Liver (tissue), 3 donors: ENCODE results near the gene FSD1L.

Source experiments
- EGR1 ChIP-seq, 2 donors: IDR thresholded peaks; 2 replicates each; pipeline ENCODE4 v1.6.1; 2016 to 2018; ENCODE audit warnings: antibody characterized with exemption in 2 of 2, low read depth in 2 of 2
- FOXA1 ChIP-seq: IDR thresholded peaks from 2 replicates; pipeline ENCODE4 v1.6.1; 2016; ENCODE audit warnings: antibody characterized with exemption
- GABPA ChIP-seq, 2 donors: IDR thresholded peaks in 1 of 2; conservative IDR thresholded peaks in 1 of 2; 2 replicates each; pipeline ENCODE4 v1.6.1; 2016; ENCODE audit warnings: antibody characterized with exemption in 2 of 2, mild to moderate bottlenecking in 1 of 2, moderate library complexity in 1 of 2
- JUND ChIP-seq, 2 donors: IDR thresholded peaks; 2 replicates each; pipeline ENCODE4 v1.6.1; 2016; ENCODE audit warnings: antibody characterized with exemption in 2 of 2
- RAD21 ChIP-seq, 2 donors: IDR thresholded peaks; 2 replicates each; pipeline ENCODE4 v1.6.1; 2016; ENCODE audit warnings: antibody characterized with exemption in 2 of 2, mild to moderate bottlenecking in 2 of 2
- SP1 ChIP-seq: IDR thresholded peaks from 2 replicates; pipeline ENCODE4 v1.6.1; 2018; ENCODE audit warnings: antibody characterized with exemption, mild to moderate bottlenecking
- TAF1 ChIP-seq: conservative IDR thresholded peaks from 2 replicates; pipeline ENCODE4 v1.6.1; 2016; ENCODE audit warnings: antibody characterized with exemption, mild to moderate bottlenecking
- TF ChIP-seq, protein P1 (sequence below): fragments of 150-350 bp; IDR thresholded peaks from 2 replicates; pipeline ENCODE4 v1.5.1; 2017; ENCODE audit warnings: improper control_type of control experiment, low read depth, low read length; ENCODE audit not compliant: missing input control
- TF ChIP-seq, protein P2 (sequence below): IDR thresholded peaks from 2 replicates; pipeline ENCODE4 v1.6.1; 2016; ENCODE audit warnings: antibody characterized with exemption, mild to moderate bottlenecking
- TF ChIP-seq, protein P3 (sequence below): IDR thresholded peaks from 2 replicates; pipeline ENCODE4 v1.6.1; 2016; ENCODE audit warnings: antibody characterized with exemption
- donor health status: healthy.
- donor health status: healthy.

DNA sequence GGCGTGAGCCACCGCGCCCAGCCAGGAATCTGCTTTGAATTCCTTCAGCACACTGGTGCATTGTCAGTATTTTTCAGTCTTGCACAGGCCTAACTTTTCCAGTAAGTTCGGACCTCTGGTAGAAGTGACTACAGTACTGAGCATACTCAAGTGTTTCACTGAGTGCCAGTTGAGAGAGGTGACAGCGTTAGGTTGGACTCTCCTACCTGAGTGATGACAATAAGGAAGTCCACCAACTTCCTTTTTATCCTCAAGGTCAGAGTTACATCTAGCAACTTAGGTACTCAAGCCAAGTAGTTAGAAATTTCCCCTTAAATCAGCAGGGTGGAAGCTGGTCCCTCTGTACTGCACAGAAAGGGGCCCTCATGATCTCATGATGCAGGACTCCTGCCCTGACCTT is 26.0 kb upstream of the FSD1L start:
- TF ChIP-seq FOXA1 = no peak
- TF ChIP-seq, protein P1, sequence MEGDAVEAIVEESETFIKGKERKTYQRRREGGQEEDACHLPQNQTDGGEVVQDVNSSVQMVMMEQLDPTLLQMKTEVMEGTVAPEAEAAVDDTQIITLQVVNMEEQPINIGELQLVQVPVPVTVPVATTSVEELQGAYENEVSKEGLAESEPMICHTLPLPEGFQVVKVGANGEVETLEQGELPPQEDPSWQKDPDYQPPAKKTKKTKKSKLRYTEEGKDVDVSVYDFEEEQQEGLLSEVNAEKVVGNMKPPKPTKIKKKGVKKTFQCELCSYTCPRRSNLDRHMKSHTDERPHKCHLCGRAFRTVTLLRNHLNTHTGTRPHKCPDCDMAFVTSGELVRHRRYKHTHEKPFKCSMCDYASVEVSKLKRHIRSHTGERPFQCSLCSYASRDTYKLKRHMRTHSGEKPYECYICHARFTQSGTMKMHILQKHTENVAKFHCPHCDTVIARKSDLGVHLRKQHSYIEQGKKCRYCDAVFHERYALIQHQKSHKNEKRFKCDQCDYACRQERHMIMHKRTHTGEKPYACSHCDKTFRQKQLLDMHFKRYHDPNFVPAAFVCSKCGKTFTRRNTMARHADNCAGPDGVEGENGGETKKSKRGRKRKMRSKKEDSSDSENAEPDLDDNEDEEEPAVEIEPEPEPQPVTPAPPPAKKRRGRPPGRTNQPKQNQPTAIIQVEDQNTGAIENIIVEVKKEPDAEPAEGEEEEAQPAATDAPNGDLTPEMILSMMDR = no peak
- TF ChIP-seq, protein P2, sequence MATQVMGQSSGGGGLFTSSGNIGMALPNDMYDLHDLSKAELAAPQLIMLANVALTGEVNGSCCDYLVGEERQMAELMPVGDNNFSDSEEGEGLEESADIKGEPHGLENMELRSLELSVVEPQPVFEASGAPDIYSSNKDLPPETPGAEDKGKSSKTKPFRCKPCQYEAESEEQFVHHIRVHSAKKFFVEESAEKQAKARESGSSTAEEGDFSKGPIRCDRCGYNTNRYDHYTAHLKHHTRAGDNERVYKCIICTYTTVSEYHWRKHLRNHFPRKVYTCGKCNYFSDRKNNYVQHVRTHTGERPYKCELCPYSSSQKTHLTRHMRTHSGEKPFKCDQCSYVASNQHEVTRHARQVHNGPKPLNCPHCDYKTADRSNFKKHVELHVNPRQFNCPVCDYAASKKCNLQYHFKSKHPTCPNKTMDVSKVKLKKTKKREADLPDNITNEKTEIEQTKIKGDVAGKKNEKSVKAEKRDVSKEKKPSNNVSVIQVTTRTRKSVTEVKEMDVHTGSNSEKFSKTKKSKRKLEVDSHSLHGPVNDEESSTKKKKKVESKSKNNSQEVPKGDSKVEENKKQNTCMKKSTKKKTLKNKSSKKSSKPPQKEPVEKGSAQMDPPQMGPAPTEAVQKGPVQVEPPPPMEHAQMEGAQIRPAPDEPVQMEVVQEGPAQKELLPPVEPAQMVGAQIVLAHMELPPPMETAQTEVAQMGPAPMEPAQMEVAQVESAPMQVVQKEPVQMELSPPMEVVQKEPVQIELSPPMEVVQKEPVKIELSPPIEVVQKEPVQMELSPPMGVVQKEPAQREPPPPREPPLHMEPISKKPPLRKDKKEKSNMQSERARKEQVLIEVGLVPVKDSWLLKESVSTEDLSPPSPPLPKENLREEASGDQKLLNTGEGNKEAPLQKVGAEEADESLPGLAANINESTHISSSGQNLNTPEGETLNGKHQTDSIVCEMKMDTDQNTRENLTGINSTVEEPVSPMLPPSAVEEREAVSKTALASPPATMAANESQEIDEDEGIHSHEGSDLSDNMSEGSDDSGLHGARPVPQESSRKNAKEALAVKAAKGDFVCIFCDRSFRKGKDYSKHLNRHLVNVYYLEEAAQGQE = no peak
- TF ChIP-seq, protein P3, sequence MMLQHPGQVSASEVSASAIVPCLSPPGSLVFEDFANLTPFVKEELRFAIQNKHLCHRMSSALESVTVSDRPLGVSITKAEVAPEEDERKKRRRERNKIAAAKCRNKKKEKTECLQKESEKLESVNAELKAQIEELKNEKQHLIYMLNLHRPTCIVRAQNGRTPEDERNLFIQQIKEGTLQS = no peak
- TF ChIP-seq SP1 = no peak
- no peak for TF ChIP-seq TAF1
- TF ChIP-seq EGR1 (IDR thresholded peaks at IDR 0.05; ENCODE audit: low read depth in 2 of 2) = no peak
- no peak for TF ChIP-seq GABPA (IDR thresholded peaks at IDR 0.05 in 1 of 2, conservative IDR thresholded peaks at IDR 0.05 in 1 of 2)
- TF ChIP-seq RAD21 (IDR thresholded peaks at IDR 0.05) = no peak
- no peak for TF ChIP-seq JUND (IDR thresholded peaks at IDR 0.05)
